Measurements from ENCODE around the gene NFATC2IP.

DNA sequence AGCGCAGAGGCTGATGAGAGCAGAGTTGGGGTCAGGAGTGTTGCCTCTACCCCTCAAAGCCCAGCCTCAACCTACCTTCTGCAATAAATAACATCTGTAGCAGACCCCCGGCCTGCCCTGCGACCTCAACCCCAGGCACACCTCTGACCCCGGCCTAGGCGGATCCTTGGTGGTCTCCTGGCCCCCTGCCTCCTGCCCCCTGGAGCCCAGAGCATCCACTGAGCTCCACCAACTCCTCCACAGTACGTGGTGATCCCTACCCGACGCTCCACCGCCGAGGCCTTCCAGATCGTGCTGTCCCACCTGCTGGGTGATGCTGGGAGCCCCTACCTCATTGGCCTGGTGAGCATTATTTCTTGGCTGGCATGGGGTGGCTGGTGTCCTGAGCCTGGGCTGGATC, 32.2 kb downstream of the NFATC2IP start:
- TF ChIP-seq, protein P1, sequence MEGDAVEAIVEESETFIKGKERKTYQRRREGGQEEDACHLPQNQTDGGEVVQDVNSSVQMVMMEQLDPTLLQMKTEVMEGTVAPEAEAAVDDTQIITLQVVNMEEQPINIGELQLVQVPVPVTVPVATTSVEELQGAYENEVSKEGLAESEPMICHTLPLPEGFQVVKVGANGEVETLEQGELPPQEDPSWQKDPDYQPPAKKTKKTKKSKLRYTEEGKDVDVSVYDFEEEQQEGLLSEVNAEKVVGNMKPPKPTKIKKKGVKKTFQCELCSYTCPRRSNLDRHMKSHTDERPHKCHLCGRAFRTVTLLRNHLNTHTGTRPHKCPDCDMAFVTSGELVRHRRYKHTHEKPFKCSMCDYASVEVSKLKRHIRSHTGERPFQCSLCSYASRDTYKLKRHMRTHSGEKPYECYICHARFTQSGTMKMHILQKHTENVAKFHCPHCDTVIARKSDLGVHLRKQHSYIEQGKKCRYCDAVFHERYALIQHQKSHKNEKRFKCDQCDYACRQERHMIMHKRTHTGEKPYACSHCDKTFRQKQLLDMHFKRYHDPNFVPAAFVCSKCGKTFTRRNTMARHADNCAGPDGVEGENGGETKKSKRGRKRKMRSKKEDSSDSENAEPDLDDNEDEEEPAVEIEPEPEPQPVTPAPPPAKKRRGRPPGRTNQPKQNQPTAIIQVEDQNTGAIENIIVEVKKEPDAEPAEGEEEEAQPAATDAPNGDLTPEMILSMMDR (IDR thresholded peaks at IDR 0.05), result no peak
- no peak for TF ChIP-seq POLR2A (IDR thresholded peaks at IDR 0.05)

Measured in esophagus squamous epithelium (tissue), 4 donors.